GM10266 (cell line): ENCODE data around the gene TRAF5.

Source experiments
- DNase-seq: peaks from one replicate; pipeline ENCODE4 v3.0.0; 2012; ENCODE audit errors: extremely low spot score
- CTCF ChIP-seq: IDR thresholded peaks from 2 replicates; pipeline ENCODE4 v1.5.1; 2012; ENCODE audit warnings: mild to moderate bottlenecking, low read depth; ENCODE audit not compliant: control insufficient read depth, insufficient read depth; ENCODE audit errors: missing control alignments

Gene TRAF5

GRCh38 chr1:211411639-211412038 lies 85.0 kb downstream of the TRAF5 start:
- no peak for TF ChIP-seq CTCF

GRCh38 chr1:211415700-211416099 lies 89.1 kb downstream of the TRAF5 start:
- TF ChIP-seq CTCF: no peak
- no peak for DNase-seq

More at GRCh38 chr1:211411639-211412038, 85.0 kb downstream of the TRAF5 start:
- no peak for DNase-seq

GRCh38 chr1:211416246-211416627 lies 89.6 kb downstream of the TRAF5 start:
- peak; percentile 43 for TF ChIP-seq CTCF
- peak; percentile 26 for DNase-seq

GRCh38 chr1:211416628-211417323 lies 90.1 kb downstream of the TRAF5 start:
- DNase-seq: peak; percentile 34

GRCh38 chr1:211420389-211420788 lies 93.8 kb downstream of the TRAF5 start:
- TF ChIP-seq CTCF: no peak
- peak; percentile 12 for DNase-seq

GRCh38 chr1:211420845-211421454 lies 94.3 kb downstream of the TRAF5 start:
- no peak for TF ChIP-seq CTCF
- DNase-seq: no peak

- no peak for DNase-seq
- TF ChIP-seq CTCF: no peak
Measured at GRCh38 chr1:211424018-211424417, 97.4 kb downstream of the TRAF5 start.
